Breast epithelium (tissue), 4 donors: Measurements from ENCODE around the gene MGME1. TPM values are rescaled to one million over a fixed set of nuclear protein-coding genes. Genes with fewer than 3 reads are reported as not detected.

Source experiments
- DNase-seq, 2 donors: peaks; one replicate each; pipeline ENCODE4 v3.0.0-alpha.2; 2019; ENCODE audit warnings: low spot score in 2 of 2
- H3K27ac ChIP-seq, 2 donors: fragments of 200-600 bp; sonication (generic) in 1 of 2; one replicate each; pipeline ENCODE4 v1.5.1; 2016 to 2019; ENCODE audit warnings: mild to moderate bottlenecking in 1 of 2
- H3K27me3 ChIP-seq, 2 donors: fragments of 200-600 bp; sonication (generic) in 1 of 2; one replicate each; pipeline versions ENCODE4 v1.5.1 to v1.6.0; 2017 to 2019; ENCODE audit warnings: control low read depth in 1 of 2, mild to moderate bottlenecking in 1 of 2
- H3K36me3 ChIP-seq: fragments of 200-600 bp; one replicate; pipeline ENCODE4 v1.5.1; 2019
- H3K4me1 ChIP-seq, 2 donors: fragments of 200-600 bp; sonication (generic); one replicate each; pipeline ENCODE4 v1.5.1; 2016 to 2019; ENCODE audit warnings: control low read depth in 1 of 2
- H3K4me3 ChIP-seq, 3 donors: fragments of 200-600 bp; sonication (generic); 1 replicate in 2 of 3; 2 replicates in 1 of 3; pipeline ENCODE4 v1.5.1; 2016 to 2019; ENCODE audit warnings: mild to moderate bottlenecking in 3 of 3, moderate library complexity in 2 of 3
- H3K9me3 ChIP-seq, 2 donors: fragments of 200-600 bp; sonication (generic) in 1 of 2; one replicate each; pipeline ENCODE4 v1.5.1; 2016 to 2019; ENCODE audit warnings: control low read depth in 1 of 2
- CTCF ChIP-seq, 3 donors: fragments of 450-650 bp; IDR thresholded peaks; one replicate each; pipeline ENCODE4 v1.5.1; 2016 to 2017; ENCODE audit warnings: antibody characterized with exemption in 3 of 3, mild to moderate bottlenecking in 3 of 3, moderate library complexity in 3 of 3
- POLR2A ChIP-seq: fragments of 450-650 bp; IDR thresholded peaks from one replicate; pipeline ENCODE4 v1.6.1; 2016; ENCODE audit warnings: antibody characterized with exemption, mild to moderate bottlenecking, moderate library complexity
- POLR2AphosphoS5 ChIP-seq, 3 donors: sonication (generic); formaldehyde crosslinking; IDR thresholded peaks; one replicate each; pipeline ENCODE4 v1.6.1; 2017; ENCODE audit warnings: antibody characterized with exemption in 3 of 3
- intact Hi-C: fragments of 100-400 bp; cut with DNase I; formaldehyde crosslinking; loops from one replicate; pipeline ENCODE4 v1.15.1; 2023; ENCODE audit warnings: low total_unique reads
- total RNA-seq, 3 donors: library from RNA; depleted of rRNA; stranded (reverse); fragments of >200 nt; gene quantifications; one replicate each; pipeline ENCODE4 v1.1.0, GENCODE V29; 2016

The MGME1 gene
- total RNA-seq, 3 donors from 2014 or later = 7.8 to 26.2 (median 18.7) TPM

- H3K27me3 ChIP-seq = no peaks in the 10 kb centered on the region
- H3K4me3 ChIP-seq = no peak overlapping the region
- H3K36me3 ChIP-seq = peaks cover 9% of the 10 kb centered on the region
- H3K4me1 ChIP-seq = no peaks in the 10 kb centered on the region
- DNase-seq = no peak
- intact Hi-C loops = no loop called here
- no peak overlapping the region for H3K27ac ChIP-seq
- TF ChIP-seq POLR2AphosphoS5 (IDR thresholded peaks at IDR 0.05) = no peak
- no peak for TF ChIP-seq CTCF (IDR thresholded peaks at IDR 0.05)
- TF ChIP-seq POLR2A = no peak
- no peaks in the 10 kb centered on the region for H3K9me3 ChIP-seq
Measured at GRCh38 chr20:17950670-17951069, 18.1 kb upstream of the MGME1 start.

- DNase-seq = no peak
- H3K36me3 ChIP-seq = peaks cover 5% of the 10 kb centered on the region
- H3K4me1 ChIP-seq = no peaks in the 10 kb centered on the region
- H3K4me3 ChIP-seq = no peak overlapping the region
- H3K9me3 ChIP-seq = no peaks in the 10 kb centered on the region
- intact Hi-C loops = no loop called here
- H3K27me3 ChIP-seq = no peaks in the 10 kb centered on the region
- TF ChIP-seq POLR2AphosphoS5 (IDR thresholded peaks at IDR 0.05) (no peak), POLR2A (no peak), CTCF (IDR thresholded peaks at IDR 0.05) (no peak)
- H3K27ac ChIP-seq = no peak overlapping the region
Measured at GRCh38 chr20:17951323-17951722, 17.5 kb upstream of the MGME1 start.

- peaks cover 5% of the 10 kb centered on the region for H3K36me3 ChIP-seq
- intact Hi-C loops = no loop called here
- no peaks in the 10 kb centered on the region for H3K9me3 ChIP-seq
Measured at GRCh38 chr20:17952692-17953684, 15.8 kb upstream of the MGME1 start.

GRCh38 chr20:17953935-17954334, 14.9 kb upstream of the MGME1 start:
- TF ChIP-seq POLR2AphosphoS5 (IDR thresholded peaks at IDR 0.05) (no peak), POLR2A (no peak), CTCF (IDR thresholded peaks at IDR 0.05) (no peak)
- Histone ChIP-seq H3K36me3 (no peaks in the 10 kb centered on the region), H3K27me3 (no peaks in the 10 kb centered on the region), H3K27ac (no peak overlapping the region), H3K4me1 (no peaks in the 10 kb centered on the region), H3K4me3 (no peak overlapping the region), H3K9me3 (no peaks in the 10 kb centered on the region)
- intact Hi-C loops = no loop called here
- no peak for DNase-seq

More at GRCh38 chr20:17952692-17953684, 15.8 kb upstream of the MGME1 start:
- no peaks in the 10 kb centered on the region for H3K27me3 ChIP-seq
- TF ChIP-seq POLR2A (no peak), CTCF (IDR thresholded peaks at IDR 0.05) (no peak), POLR2AphosphoS5 (IDR thresholded peaks at IDR 0.05) (no peak)
- H3K4me3 ChIP-seq = no peak overlapping the region
- H3K4me1 ChIP-seq = no peaks in the 10 kb centered on the region
- no peak for DNase-seq
- H3K27ac ChIP-seq = no peak overlapping the region

- H3K36me3 ChIP-seq = no peaks in the 10 kb centered on the region
- H3K27me3 ChIP-seq = no peaks in the 10 kb centered on the region
- intact Hi-C loops = no loop called here
- no peaks in the 10 kb centered on the region for H3K4me1 ChIP-seq
- H3K9me3 ChIP-seq = no peaks in the 10 kb centered on the region
- H3K4me3 ChIP-seq = no peak overlapping the region
- no peak for TF ChIP-seq POLR2A
- no peak for TF ChIP-seq POLR2AphosphoS5 (IDR thresholded peaks at IDR 0.05)
- TF ChIP-seq CTCF (IDR thresholded peaks at IDR 0.05) = no peak
- DNase-seq = no peak
- no peak overlapping the region for H3K27ac ChIP-seq
Measured at GRCh38 chr20:17955302-17955701, 13.5 kb upstream of the MGME1 start.
